SK-MEL-5 (cell line): ENCODE data around the gene PARM1. TPM values are rescaled to one million over a fixed set of nuclear protein-coding genes. Genes with fewer than 3 reads are reported as not detected.

Source experiments
- DNase-seq: peaks from one replicate; pipeline ENCODE4 v3.0.0-alpha.2; 2016; ENCODE audit warnings: low read depth, low spot score
- in situ Hi-C: cut with HindIII; loops from 2 replicates; pipeline ENCODE4 v1.10.0; 2016; ENCODE audit warnings: low sequenced_read_pairs, high pct_unique_total_duplicates, low pct_unique_long_range_greater_than_20kb
- total RNA-seq: library from RNA; depleted of rRNA; stranded (reverse); fragments of >200 nt; shearing (Covaris generic); gene quantifications from 2 replicates; pipeline ENCODE4 v1.2.3, GENCODE V29; 2014

The PARM1 gene
- total RNA-seq, 1 experiment from 2014 or later: not detected

GRCh38 chr4:75004755-75005668, 72.1 kb downstream of the PARM1 start:
- no peak for DNase-seq
- in situ Hi-C loops: no loop called here

GRCh38 chr4:75005727-75006126, 72.8 kb downstream of the PARM1 start:
- DNase-seq: no peak
- in situ Hi-C loops: no loop called here

- DNase-seq: no peak
- in situ Hi-C loops: no loop called here
Observed at GRCh38 chr4:75007891-75008290, 75.0 kb downstream of the PARM1 start.

- no peak for DNase-seq
- in situ Hi-C loops: no loop called here
Observed at GRCh38 chr4:75009138-75009537, 76.2 kb downstream of the PARM1 start.

- no peak for DNase-seq
- in situ Hi-C loops: no loop called here
Observed at GRCh38 chr4:75011131-75011795, 78.3 kb downstream of the PARM1 start.

GRCh38 chr4:75015627-75016026, 82.7 kb downstream of the PARM1 start:
- in situ Hi-C loops: no loop called here
- DNase-seq: no peak

- in situ Hi-C loops: no loop called here
- DNase-seq: no peak
Observed at GRCh38 chr4:75016472-75016871, 83.6 kb downstream of the PARM1 start.

GRCh38 chr4:75018811-75019479, 86.0 kb downstream of the PARM1 start:
- in situ Hi-C loops: no loop called here
- DNase-seq: no peak

GRCh38 chr4:75025431-75025830, 92.5 kb downstream of the PARM1 start:
- DNase-seq: no peak
- in situ Hi-C loops: no loop called here

GRCh38 chr4:75028196-75028854, 95.4 kb downstream of the PARM1 start:
- no peak for DNase-seq
- in situ Hi-C loops: no loop called here

GRCh38 chr4:75030028-75030427, 97.1 kb downstream of the PARM1 start:
- no peak for DNase-seq
- in situ Hi-C loops: no loop called here

GRCh38 chr4:75030649-75031235, 97.8 kb downstream of the PARM1 start:
- DNase-seq: no peak
- in situ Hi-C loops: no loop called here

- in situ Hi-C loops: no loop called here
Observed at GRCh38 chr4:75031775-75032174, 98.9 kb downstream of the PARM1 start.

GRCh38 chr4:75034523-75034922, 101.6 kb downstream of the PARM1 start:
- no peak for DNase-seq
- in situ Hi-C loops: no loop called here

More at GRCh38 chr4:75031775-75032174, 98.9 kb downstream of the PARM1 start:
- no peak for DNase-seq

GRCh38 chr4:75035321-75035720, 102.4 kb downstream of the PARM1 start:
- in situ Hi-C loops: no loop called here
- no peak for DNase-seq

GRCh38 chr4:75036046-75036830, 103.3 kb downstream of the PARM1 start:
- in situ Hi-C loops: no loop called here
- DNase-seq: no peak

- no peak for DNase-seq
- in situ Hi-C loops: no loop called here
Observed at GRCh38 chr4:75037252-75037651, 104.3 kb downstream of the PARM1 start.
